ENCODE data around the gene ROBO1.

- TF ChIP-seq CTCF (IDR thresholded peaks at IDR 0.05; ENCODE audit: borderline replicate concordance, extremely low read depth, low read length, poor library complexity, severe bottlenecking): no peak
- no peak for TF ChIP-seq EZH2 (IDR thresholded peaks at IDR 0.05; ENCODE audit: borderline replicate concordance, low read depth, low read length, severe bottlenecking)
Observed at GRCh38 chr3:78986416-78987101, 781.2 kb downstream of the ROBO1 start.
